NCI-H1694 (cell line): Measurements from ENCODE around the gene ARHGEF11.

ENCODE experiments used
- DNase-seq: peaks from one replicate; lab custom pipeline; 2025; lab: John Stamatoyannopoulos, UW

ARHGEF11 gene

DNA sequence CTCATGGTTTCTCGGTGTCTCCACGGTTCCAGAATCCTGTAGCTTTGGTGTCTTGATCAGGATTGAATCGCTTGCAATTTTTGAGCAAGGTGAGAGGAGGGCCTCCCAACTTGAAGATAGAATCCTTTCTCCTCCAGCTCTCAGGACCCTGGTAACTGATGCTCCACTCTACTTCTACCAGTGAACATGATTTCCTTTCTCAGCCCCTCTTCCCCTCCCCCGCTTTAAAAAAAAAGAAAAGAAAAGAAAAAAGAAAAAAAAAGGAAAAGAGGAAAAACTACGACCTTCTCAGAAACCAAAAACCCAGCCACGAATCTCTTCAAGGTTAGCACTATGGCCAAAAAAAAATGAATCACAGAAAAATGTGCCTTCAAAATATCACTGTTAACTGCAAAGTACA, 1.2 kb downstream of the ARHGEF11 start:
- no peak for DNase-seq

DNA sequence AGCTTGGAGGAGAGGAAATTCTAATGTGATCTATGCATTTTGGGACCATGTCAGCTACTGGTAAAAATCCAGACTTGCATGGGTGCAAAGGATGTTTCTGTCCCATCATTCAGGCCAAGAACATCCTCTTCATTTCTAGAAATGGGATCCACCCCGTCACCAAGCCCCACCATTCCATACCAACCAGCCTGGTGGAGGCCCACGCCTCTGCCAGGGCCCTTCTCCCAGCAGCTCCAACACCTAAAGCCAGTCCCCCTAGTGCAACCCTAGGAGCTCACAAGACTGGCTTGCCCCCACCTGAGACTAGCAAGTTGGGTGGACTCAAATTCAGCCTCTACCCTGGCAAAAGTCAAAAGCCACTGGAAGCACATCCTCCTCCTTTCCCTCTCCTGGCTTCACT, 1.9 kb downstream of the ARHGEF11 start:
- DNase-seq: no peak

DNA sequence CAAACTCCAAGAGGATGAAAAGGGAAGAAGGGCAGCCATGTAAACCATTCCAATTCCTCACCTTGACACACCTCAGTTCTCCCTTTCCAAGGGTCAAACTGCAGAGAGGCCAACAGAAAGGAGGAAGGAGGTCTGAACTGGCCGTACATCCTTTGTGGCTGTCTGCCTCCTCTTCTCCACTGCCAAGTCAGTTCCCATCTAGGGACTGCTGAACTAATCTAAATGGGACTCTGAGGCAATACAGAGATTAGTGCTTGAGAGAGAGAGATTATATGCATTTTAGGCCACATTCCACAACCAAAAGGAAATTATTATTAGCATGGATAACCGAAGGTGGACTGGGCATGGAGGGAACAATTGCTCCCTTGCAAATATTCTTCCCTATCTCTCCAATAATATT, 2.7 kb downstream of the ARHGEF11 start:
- no peak for DNase-seq

DNA sequence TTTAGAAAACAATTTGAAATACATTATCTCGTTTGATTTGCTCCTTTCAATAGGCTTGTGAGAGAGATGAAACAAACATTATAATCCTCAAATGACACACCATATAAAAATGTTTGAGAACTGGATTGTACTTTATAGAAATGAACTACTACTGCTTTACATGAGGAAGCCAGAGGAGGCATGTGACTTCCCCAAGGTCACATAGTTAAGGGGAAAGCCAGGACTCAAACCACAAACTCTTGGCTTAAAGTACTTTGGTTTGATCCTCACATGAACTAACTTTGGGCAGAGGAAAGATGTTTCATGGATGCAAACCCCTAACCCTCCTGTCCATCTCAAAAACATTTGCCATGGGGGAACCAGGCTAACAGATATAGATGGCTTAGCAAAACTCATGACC, 4.7 kb downstream of the ARHGEF11 start:
- DNase-seq: no peak

DNA sequence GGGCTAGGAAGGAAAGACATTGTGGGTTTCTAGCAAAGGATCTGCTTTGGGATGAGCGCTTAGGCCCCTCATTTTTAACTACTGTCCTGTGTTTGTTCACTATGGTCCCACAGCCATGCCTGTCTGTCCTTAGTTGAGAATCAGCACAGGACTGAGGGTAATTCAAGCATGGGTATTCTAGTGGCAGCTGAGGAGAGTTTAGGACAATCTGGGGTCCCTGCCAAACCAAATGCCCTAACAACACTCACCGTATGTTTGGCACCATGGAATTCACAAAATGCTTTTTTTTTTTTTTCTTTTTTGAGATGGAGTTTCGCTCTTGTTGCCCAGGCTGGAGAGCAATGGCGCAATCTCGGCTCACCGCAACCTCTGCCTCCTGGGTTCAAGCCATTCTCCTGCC, 10.4 kb downstream of the ARHGEF11 start:
- no peak for DNase-seq

DNA sequence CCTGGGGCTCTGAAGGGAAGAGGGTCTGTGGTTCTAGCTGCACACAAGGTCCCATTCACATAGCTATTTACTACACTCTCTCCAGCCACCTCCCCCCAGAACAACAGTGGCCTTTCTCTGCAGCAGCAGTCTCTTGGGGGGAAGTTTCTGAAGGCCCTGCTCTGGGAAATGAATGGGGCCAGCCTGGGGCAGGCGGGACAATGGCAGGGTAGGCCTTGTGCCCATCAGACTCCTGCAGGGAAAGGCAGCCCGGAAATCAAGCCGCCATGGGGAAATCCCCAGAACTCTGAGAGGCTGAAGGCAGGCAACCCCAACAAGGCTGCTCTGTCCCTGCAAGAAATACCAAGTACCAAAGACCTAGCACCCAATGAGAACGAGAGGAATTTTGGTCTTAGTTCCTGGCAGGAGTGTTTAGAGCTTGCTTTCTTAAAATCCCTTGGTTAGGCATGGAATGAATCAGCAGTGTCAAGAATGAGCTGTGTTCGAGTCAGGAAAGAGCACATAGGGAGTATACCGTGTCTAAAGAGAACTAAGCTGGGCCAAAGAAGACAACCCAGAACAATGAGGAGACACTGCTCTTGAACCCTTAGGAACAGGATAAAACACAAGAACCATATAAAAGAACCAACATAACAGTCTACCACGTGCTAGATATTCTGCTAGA, 11.3 kb downstream of the ARHGEF11 start:
- no peak for DNase-seq

DNA sequence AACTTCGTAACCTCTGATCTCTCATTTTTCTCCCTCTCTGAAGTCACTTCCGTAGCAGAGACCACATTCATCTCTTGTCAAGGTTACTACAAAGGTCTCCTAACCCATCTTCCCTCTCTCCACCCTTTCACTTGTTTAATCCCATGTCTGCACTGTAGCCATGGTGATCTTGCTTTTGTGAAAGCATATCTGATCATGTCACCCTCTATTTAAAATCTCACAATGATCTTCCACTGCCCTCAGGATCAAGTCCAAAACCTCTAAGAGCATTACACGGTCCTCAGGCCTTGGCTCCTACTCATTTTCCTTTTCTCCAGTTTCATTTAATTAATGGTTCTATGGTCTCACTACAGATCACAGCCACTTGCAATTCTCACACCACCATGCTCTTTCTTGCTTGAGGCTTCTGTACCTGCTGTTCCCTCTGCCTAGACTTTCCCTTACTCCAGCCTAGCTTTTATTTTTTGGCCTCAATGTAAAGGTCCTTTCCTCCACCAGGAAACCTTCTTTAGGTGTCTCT, 12.1 kb downstream of the ARHGEF11 start:
- DNase-seq: no peak

DNA sequence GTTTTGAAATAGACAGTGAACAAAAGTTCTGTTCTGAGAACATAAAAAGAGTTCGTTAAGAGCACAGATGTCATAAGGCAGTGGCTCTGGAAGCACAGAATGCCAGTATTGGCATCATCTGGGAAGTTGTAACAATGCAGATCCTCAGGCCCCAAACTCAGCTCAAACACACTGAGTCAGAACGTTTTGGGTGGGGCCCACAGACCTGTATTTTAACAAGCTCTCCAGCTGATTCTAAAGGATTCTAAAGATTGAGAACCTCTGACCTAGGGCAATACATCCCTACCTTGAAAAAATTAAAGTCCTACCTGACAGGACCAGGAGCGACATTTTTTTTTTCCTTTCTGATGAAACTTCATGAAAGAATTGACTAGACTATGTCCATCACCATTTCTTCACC, 13.2 kb downstream of the ARHGEF11 start:
- DNase-seq: no peak

DNA sequence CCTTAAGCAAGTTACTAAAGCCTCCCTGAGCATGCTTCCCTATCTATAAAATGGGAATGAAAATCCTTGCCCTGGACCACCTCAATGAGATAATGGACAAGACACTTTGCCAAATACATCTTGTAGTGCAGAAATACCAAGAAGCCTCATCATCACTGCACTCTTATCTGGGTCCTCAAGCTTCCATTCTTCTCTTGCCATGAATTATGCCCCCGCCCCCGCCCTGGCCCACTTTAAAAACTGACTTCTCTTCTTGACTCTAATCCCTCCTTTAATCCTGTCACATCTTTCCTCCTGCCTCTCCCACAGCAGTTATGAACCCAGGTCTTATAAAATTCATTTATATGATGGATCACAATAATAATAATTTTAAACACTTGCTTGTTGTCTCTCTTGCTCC, 14.8 kb downstream of the ARHGEF11 start:
- DNase-seq: no peak

DNA sequence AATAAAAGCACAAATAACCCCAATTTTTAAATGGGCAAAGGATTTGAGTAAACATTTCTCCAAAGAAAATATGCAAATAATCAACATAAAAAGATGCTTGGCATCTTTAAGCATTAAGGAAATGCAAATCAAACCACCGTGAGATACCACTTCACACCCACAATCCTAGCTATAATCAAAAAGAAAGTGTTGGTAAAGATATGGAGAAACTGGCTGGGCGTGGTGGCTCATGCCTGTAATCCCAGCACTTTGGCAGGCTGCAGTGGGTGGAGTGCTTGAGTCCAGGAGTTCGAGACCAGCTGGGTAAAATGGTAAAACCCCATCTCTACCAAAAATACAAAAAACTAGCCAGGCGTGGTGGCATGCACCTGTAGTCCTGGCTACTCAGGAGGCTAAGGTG, 16.9 kb downstream of the ARHGEF11 start:
- DNase-seq: no peak

DNA sequence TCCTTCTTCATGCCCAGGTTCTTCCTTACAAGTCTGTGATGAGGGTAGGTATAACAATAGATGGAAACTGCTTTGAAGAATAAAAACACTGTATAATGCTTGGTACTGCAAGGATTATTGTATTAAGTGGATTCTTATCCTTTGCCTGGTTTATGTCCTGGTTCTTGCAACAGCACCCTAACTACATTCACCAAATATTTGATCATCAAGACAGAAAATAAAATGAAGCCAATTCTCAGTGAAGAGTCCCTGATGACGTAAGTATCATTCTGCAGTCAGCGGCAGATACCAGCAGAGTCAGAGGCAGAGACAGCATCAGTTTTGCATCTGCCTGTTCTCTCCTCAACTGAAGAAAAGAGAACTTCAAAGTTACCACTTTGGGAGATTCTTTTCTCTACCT, 19.7 kb downstream of the ARHGEF11 start:
- DNase-seq: no peak

DNA sequence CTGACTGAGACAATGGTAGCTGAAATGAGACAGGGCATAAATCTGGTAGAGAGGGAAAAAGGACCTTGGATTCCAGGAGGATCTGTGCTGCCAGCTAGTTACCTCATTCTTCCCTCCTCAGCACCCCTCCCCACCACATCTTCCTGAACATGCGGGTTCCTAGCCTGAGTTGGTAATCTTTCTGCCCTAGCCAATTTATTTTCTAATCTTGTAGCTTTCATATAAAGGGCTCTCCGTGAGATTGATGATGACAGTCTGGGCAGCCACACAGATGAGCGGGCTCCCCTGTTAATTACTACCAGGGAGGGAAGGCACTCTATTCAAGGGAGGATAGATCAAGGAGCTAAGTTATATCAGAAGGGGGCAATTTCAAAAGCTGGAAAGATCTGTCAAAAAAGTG, 20.2 kb downstream of the ARHGEF11 start:
- DNase-seq: no peak

DNA sequence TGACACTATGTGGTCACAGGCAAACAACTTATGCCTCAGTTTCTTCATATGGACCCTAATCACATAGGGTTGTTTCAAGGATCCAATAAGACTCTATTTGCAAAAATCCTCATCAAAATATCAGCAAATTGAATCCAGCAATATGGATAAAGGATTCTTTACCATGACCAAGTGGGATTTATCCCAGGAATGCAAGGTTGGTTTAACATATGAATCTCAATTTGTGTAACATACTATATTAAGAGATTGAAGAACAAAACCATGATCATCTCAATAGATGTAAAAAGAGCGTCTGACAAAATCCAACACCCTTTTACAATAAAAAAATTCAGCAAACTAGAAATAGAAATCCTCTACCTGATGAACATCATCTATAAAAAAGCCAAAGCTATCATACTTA, 23.9 kb downstream of the ARHGEF11 start:
- DNase-seq: no peak

DNA sequence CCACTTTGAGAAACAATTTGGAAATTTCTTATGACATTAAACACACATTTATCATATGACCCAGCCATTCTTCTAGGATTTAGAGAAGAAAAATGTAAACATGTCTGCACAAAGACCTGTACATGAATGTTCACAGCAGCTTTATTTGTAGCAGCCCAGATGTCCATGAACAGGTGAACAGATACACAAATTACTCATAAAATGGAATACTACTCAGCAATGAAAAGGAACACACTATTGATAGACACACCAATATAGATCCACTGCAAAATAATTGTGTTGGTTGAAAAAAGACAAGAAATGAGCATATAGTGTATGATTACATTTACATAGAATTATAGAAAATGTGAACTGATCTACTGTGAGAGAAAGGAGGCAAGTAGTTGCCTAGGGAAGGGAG, 26.1 kb downstream of the ARHGEF11 start:
- DNase-seq: no peak

DNA sequence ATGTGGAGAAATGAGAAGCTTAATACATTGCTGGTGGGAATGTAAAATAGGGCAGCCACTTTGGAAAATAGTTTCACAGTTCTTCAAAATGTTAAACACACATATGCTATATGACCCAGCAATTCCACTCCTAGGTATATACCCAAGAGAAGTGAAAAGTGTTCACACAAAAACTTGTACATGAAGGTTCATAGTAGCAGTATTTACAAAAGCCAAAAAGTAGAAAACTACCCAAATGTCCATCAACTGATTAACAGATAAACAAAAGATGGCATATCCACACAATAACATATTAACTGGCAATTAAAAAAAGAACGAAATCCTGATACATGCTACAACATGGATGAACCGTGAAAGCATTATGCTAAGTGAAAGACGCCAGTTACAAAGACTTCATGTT, 33.7 kb downstream of the ARHGEF11 start:
- DNase-seq: no peak

DNA sequence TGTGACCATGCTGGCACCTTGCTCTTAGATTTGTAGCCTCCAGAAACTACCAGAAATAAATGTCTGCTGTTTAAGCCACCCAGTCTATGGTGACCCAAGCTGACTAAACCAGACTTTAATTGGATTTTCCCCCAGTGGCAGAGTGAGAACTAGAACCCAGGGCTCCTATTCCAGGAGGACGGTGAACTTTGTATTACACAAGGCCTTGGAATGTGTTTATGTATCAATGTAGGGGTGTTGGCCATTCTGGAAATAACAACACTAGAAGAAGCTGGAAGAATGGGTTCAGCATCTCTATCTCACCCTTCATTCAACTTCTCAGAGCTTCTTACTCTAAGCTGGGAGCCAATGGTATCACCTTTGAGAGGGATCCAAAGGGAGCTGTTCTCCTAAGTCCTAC, 37.0 kb downstream of the ARHGEF11 start:
- no peak for DNase-seq

DNA sequence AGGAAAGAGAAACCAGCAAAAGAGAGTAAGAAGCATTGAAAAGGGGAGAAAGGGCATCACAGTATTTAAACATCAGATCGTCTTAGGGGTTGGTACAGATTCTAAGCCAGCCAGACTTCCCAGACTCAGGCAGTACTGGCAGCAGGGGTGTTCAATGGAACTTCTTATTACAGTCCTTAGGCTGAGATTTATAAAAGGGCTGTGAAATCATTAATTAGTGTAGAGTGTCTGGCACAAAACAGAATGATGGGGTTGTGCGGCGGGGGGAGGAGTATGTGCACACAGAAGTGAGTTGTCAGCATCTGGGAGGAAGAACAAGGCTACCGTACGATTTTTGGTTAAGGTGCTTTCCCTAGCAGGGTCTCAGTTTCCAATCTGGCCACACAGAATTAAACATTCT, 38.2 kb downstream of the ARHGEF11 start:
- no peak for DNase-seq

DNA sequence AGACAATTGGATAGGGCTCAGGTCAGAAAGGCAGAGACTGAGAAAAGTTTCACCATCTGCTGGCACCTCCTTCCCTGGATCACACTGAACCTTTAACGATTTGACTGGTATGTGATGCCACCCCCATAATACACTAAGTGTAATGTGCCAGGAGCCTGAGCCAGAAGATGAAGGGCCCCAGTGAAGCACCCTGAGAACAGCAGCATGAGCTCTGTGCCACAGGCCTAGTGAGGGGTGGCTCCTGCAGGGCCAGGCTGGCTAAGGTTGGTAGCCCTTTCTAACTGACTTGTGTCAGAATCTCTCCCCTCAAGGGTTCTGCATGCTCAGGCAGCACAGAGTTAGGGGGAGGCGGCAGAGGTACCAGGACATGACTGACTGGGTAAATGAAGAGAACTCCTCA, 38.9 kb downstream of the ARHGEF11 start:
- no peak for DNase-seq

DNA sequence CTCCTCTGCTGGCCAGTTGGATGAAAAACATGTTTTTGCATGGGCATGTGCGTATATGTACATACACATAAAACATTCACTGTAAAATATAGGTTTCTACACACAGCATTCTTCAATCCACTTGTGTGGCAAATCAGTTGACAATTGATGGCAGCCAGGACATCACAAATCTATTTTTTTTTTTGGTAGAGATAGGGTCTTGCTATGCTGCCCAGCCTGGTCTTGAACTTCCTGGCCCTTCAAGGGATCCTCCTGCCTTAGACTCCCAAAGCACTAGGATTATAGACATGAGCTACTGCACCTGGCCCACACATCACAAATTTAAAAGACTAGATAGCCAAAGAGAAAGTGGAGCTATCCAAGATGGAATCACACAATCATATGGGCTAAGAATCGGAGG, 39.6 kb downstream of the ARHGEF11 start:
- no peak for DNase-seq

DNA sequence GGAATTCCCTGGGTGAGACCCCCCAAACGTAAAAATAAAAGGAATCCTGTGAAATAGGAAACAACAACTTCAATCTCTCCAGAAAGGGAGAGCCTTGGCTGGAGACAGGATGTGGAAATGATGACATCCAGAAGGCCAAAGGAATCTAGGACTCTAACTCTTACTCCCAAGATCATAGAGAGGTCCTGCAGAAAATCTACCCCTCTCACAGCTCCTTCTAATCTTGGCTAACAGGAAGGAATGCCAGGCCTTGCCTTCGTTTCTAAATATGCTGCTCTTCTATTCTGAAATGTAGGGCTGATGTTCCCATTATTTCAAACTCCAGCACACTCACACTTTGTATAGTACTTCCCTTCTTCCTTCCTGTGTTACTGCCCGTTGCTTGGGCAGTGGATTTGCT, 40.7 kb downstream of the ARHGEF11 start:
- DNase-seq: no peak

DNA sequence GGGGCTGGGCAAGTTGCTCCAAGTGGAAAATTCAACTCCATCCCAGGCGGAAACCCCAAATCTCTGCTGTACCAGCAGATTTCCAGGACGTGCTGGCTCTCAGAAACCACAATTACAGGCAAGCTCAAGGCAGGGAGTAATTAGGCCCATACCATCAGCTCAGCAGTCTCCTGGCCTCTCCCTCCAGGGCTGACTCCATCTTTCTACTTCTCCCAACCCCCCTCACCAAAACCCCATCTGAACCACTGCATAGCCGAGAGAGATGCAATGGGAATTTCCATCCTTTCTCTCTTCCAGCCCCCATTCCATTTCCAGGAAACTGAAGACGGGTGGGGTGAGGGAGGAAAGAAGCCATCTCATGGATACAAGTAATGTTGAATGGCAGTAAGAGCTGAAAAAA, 41.2 kb downstream of the ARHGEF11 start:
- no peak for DNase-seq

DNA sequence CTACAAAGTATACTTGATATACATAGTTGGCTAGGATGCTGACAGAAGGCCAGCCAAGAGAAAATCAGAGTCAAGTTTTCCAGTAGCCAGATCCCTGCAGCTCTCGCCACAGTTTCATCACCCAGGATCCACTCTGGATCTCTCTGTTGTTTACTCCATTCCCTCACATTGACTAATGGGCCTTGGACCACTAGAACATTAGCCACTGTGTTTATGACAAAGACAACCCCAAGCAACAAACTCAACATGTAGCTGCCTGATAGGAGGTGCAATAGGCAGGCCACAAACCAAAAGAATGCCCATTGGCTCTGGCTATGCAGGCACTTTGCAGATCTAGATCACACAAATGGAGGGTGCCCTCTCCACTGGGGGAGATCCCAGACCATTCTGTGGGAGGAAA, 44.2 kb downstream of the ARHGEF11 start:
- DNase-seq: no peak

DNA sequence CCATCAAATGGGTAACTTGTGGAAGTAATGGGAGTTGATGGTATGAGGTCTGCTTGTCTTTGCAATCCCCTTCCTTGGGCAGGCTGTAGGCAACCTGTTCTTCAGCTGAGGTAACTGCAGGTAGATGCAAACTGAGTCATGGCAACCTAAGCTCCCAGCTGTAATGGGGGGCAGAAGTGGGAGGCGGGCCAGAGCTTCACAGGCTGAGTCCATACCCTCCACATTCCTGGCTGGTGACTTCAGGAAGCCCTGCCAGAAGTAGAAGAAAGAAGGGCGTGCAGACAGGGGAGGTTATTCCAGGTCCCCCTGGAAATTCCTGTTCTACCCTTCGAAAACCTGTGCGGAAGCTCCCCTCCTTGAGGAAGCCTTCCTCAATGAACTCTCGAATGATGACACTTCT, 44.9 kb downstream of the ARHGEF11 start:
- no peak for DNase-seq

DNA sequence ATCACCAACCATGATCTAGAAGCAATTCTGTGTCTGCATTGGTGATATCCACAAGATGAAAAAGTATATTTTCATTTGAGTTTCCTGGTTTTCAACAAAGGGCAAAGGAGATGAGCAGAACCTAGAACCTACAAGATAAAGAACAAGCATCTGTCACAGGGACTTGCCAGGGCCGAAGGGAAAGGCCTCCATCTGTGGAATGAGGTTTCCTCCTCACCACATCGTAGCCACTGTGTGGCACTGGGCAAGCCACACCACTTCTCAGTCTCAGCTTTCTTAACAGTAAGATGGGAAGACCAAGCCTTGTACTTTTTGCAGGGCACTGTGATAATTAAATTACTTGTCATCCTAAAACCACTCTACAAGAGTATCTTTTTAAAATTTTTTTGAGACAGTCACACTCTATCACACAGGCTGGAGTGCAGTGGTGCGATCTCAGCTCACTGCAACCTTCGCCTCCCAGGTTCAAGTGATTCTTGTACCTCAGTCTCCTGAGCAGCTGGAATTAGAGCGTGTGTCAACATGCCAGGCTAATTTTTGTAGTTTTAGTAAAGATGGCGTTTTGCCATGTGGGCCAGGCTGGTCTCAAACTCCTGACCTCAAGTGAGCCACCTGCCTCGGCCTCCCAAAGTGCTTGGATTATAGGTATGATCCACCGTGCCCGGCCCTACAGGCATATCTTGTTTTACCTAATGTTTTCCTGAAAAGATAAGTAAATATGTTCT, 45.8 kb downstream of the ARHGEF11 start:
- no peak for DNase-seq
